Measurements from ENCODE around the gene MAP3K2.

Gene MAP3K2

DNA sequence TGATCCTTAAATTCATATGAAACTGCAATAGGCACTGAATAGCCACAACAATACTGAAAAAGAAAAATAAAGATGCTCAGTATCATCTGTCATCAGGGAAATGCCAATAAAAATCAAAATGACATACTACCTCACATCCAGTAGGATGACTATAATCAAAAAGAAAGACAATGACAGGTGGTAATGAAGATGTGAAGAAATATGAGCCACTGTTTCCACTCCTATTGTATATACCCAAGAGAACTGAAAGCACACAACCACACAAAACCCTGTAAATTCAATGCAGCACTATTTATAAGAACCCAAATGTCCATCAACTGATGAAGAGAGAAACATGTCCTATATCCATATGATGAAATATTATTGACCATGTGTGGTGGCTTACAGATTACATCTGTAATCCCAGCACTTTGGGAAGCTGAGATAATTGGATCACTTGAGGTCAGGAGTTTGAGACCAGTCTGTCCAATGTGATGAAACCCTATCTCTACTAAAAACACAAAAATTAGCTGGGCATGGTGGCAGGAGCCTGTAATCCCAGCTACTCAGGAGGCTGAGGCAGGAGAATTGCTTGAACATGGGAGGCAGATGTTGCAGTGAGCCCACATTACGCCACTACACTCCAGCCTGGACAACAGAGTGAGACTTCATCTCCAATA is 39.9 kb downstream of the MAP3K2 start:
- peak; percentile 50 to 72 for DNase-seq

GRCh38 chr2:127347015-127347414 is 40.8 kb downstream of the MAP3K2 start:
- no peak for DNase-seq

DNA sequence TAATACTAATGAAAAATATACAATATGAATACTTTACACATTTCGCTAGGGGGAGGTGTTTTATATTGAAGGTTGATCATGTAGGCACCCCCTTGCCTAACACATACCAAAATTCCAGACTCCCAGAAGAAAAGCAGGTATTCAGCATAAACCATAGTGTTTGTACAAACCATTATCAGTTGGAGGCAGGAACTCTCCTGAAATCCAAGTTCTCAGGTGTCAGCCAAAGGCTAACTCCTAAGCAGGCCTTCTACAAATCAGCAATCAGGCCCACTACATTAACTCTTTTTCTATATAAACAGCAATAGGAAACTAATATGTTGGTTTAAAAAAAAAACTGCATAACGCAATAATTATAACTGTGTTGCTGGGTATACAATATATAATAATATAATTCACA is 44.5 kb downstream of the MAP3K2 start:
- no peak for DNase-seq

GRCh38 chr2:127342101-127342500 is 45.7 kb downstream of the MAP3K2 start:
- DNase-seq, result no peak

DNA sequence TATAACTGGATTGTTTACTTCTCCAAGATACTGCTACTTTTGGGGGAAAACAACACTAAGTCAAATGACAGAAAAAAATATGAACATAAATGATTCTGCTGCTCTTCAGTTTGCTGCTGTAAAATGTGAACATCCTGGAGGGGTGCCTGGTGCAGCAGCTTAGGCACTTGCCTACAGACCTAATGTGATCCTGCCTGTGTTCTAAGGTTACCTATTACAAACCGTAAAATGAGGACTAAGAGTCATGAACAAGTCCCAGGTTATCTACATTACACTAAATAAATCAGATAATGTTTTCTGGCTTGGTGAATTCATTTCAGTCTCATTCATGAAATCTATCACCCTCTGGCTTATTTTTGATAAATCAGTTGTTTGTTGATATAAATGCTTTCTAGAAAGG is 55.4 kb downstream of the MAP3K2 start:
- no peak for DNase-seq

GRCh38 chr2:127330753-127331152 is 57.0 kb downstream of the MAP3K2 start:
- DNase-seq, result no peak

DNA sequence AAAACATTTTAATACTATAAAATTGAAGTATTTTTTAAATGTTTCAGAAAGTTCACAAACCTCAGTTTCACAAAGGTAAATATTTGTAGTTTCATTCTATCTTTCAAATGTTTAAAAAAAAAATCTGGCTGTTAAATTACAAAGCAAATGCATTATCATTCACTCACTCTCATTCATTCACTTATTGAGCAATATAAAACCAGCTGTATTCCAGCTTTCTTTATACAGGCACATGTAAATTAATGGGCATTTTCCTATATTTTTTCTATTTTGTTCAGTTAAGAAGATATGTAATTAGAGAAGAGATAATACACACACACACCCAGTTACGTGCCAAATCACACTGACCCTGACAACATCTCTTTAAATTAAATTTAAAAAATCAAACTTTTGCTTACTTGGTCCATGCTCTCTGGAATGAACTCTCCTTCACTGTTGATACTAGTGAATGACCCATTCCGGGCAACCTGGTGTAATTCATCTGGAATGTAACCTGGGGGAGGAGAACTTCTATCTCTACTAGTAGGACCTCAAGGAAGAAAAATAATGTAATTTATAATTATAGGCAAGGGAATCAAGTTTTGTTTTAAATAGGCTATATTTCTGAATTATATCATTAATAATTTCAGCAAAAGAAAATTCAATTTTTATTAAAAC is 61.4 kb downstream of the MAP3K2 start:
- DNase-seq, result no peak

DNA sequence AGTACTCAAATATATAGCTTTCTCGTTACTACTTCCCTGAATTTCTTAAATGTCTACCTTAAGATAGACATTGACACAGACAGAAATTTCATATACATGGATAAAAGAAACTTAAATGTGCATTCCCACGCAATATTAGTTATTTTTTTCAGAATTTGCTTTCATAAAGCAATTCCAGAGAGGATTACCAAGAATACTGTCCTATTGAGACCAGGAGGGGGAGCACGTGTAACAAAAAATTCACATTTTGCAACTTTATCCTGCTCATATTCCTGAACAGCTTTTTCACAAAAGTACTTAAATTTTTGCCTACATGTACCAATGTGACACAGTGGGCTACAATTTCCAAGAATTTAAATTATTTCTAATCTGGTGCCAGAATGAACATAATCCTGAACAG is 63.1 kb downstream of the MAP3K2 start:
- peak; percentile 6 to 39 for DNase-seq

- no peak for DNase-seq
These were observed 66.5 kb downstream of the MAP3K2 start for GRCh38 chr2:127321303-127321702.

- no peak for DNase-seq
These were observed 67.0 kb downstream of the MAP3K2 start for GRCh38 chr2:127320586-127321275.

DNA sequence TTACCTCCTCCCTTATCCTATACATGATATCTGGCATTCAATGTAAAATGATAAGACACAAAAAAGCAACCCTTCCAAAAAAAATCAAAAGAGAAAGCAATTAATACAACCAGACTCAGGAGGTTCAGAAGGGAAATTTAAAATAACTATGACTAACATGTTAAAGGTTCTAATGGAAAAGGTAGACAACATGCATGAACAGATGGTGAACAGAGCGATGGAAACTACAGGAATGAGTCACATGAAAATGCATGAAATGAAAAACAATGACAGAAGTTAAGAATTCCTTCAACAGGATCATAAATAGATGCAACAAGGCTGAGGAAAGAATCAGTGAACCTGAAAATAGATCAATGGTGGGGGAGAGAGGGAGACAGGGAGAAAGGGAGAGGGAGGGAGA is 67.7 kb downstream of the MAP3K2 start:
- no peak for DNase-seq

DNA sequence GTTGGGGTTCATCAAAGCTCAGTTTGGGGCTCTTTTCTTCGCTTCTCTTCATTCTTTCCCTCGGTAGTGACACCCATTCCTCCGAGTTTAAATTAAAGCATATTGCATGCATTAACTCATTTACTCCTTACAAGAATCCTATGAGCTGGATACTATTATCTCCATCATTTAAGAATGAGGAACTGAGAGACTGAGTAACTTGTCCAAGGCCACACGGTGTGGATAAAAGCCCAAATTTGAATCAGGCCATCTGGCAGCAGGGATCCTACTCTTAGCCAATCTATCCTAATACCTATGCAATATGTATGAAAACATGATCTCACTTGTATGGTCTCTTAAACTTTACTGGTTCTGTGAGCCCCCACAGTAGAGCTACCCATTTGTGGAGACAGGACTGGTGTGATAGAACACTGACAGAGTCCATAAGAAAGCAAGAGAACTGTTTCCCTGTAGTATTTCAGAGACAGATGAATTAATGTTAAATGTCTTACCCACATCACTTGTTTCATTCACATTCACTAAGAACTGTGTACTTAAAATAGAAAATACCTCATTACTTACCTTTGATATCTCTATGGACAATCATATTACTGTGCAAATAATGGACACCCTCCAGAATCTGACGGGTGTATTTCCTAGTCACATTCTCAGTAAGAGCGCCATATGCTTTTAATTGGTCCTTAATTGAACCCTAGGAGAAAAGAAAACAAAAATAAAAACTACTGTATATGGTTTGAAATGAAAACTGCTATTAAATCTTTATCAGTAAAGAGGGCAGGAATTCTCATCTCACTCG is 73.4 kb downstream of the MAP3K2 start:
- DNase-seq, result peak in 1 of 2 experiments; percentile 10

- no peak for DNase-seq
These were observed 74.4 kb downstream of the MAP3K2 start for GRCh38 chr2:127313406-127313805.

GRCh38 chr2:127310980-127311379 is 76.8 kb downstream of the MAP3K2 start:
- no peak for DNase-seq

DNA sequence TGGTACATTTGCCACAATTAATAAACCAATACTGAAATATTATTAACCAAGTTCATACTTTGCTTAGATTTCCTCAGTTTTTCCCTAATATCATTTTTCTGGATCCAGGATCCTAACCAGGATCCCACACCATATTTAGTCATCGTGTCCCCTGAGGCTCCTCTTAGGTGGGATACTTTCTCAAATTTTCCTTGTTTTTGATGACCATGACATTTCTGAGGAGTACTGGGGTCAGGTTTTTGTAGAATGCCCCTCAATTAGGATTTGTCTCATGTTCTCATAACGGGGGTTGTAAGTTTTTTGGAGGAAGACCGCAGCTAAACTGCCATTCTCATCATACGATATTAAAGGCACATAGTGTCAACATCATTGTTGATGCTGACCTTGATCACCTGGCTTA is 78.3 kb downstream of the MAP3K2 start:
- DNase-seq, result no peak

DNA sequence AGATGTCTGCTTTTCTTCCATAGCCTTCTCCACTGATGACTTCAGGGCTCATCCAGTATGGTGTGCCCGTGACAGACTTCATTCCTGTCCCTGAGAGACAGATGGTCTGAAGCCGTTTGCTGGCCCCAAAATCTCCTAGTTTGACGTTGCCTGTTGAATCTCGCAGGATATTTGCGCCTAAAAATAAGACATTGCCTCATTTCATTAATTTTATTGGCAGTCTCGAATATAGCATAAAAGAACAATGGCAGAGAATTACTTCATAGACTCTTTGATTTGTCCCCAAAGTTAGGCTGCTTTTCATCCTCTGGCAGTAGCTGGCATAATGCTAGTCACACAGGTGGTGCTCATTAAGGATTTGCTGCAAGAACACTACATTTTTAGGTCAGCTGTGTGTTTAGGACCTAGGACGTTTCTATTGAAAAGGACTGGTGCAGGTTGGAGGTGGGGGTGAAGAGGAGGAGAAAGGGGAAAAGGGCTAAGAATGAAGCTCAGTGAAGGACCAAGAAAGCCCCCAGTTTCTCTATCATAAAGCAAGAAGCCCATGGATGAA is 79.1 kb downstream of the MAP3K2 start:
- DNase-seq, result peak; percentile 82 to 92

GRCh38 chr2:127305990-127306585 is 81.7 kb downstream of the MAP3K2 start:
- DNase-seq, result no peak

DNA sequence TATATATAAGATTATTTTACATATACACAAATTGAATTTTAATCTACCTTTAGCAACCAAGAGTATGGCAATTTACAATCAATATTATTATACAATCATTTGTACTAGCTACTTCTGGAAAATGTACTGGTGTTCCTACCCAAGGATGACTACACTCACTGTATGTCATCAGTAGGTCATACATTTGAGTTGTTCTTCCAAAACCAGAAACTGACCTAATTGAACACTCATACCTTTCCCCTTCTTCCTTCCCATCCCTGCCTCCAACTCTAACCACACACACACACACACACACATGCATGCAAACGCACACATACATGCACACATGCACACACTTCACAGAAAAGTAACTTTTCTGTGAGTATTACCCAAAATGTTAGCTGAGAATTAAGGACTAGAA is 85.6 kb downstream of the MAP3K2 start:
- DNase-seq, result no peak

DNA sequence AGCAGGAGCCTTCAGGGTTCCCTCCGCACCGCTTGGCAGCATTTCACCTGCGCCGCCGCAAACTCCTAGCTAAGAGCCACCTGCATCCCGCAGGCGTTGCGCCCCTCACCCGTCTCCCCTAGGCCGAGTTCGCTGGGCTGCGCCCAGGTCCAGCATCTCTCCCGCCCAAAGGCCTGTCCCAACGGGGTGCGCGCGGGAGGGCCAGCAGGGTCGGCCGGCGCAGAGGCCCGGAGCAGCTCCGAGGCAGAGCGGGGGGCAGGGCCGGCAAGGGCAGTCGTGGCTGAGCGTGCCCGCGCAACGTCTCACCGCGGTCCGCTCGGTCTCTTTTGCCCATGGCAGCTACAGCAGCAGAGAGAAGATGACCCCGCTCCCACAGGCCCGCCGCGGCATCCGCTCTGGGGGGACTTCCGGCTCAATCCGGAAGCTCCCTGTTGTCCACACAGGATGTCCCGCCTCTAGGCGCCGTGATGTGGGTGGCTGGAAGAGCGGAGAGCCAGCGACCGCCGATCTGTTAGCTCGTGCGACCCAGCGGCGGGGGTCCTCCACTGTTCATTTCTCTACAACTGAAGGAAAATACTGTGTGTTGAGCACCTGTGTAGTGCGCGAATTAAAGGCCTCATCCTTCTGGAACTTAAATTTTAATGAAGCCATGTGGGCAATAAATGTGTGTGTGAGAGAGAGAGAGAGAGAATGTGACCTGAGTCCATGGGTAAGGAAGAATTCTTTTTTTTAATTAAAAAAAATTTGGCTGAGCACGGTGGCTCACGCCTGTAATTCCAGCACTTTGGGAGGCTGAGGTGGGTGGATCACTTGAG is 93.8 kb downstream of the MAP3K2 start, which contains the start of gene ERCC3:
ERCC3 (minus strand) TSS at position 397 of the 815 bp plus-strand sequence; CDS start at position 334, 63 bp downstream.
- peak; percentile 64 to 80 for DNase-seq

- no peak for DNase-seq
These were observed 94.4 kb downstream of the MAP3K2 start for GRCh38 chr2:127293386-127293747.

DNA sequence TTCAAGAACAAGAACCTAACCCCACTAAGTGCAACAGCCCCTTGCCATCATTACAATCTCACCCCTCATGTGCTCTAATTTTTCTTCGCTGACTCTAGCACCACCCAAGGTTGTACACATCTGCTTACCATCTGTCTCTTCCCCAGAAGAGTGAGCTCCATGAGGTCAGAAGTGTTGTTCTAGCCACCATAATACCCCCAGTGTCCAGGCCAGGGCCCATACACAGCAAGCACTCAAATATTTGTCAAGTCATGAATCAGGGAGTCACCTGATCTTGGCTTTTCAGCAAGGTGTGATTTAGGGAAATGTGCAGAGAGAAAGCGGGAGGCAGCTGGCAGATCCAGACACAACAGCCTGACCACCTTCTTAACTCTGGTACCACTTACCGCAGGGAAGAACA is 99.5 kb downstream of the MAP3K2 start:
- DNase-seq, result no peak

GRCh38 chr2:127283275-127283674 is 104.5 kb downstream of the MAP3K2 start:
- DNase-seq, result no peak
